Spleen (tissue), 11 donors: ENCODE data around the gene ITIH4. TPM values are rescaled to one million over a fixed set of nuclear protein-coding genes. Genes with fewer than 3 reads are reported as not detected.

Source experiments
- DNase-seq: peaks from one replicate; pipeline ENCODE4 v3.0.0-alpha.2; 2020
- H3K27ac ChIP-seq, 8 donors: fragments of 200-600 bp; sonication (generic) in 7 of 8; 1 replicate in 4 of 8; 2 replicates in 4 of 8; pipeline versions ENCODE4 v1.5.0 to v1.8.0; 2016 to 2021; ENCODE audit warnings: inconsistent platforms in 4 of 8, mild to moderate bottlenecking in 4 of 8, moderate library complexity in 1 of 8
- H3K27me3 ChIP-seq, 7 donors: fragments of 200-600 bp; sonication (generic) in 6 of 7; replicated peaks in 1 of 7; 1 replicate in 4 of 7; 2 replicates in 3 of 7; pipeline versions ENCODE4 v1.5.0 to v1.8.0; 2016 to 2021; ENCODE audit warnings: inconsistent platforms in 3 of 7, mild to moderate bottlenecking in 1 of 7
- H3K36me3 ChIP-seq, 6 donors: fragments of 200-600 bp; sonication (generic) in 5 of 6; 1 replicate in 4 of 6; 2 replicates in 2 of 6; pipeline versions ENCODE4 v1.5.0 to v1.8.0; 2016 to 2021; ENCODE audit warnings: inconsistent platforms in 2 of 6
- H3K4me1 ChIP-seq, 6 donors: fragments of 200-600 bp; sonication (generic) in 5 of 6; 1 replicate in 3 of 6; 2 replicates in 3 of 6; pipeline versions ENCODE4 v1.5.0 to v1.8.0; 2016 to 2021; ENCODE audit warnings: inconsistent platforms in 3 of 6
- H3K4me3 ChIP-seq, 8 donors: fragments of 200-600 bp; sonication (generic) in 7 of 8; 1 replicate in 4 of 8; 2 replicates in 4 of 8; pipeline versions ENCODE4 v1.5.0 to v1.8.0; 2016 to 2021; ENCODE audit warnings: inconsistent platforms in 4 of 8, mild to moderate bottlenecking in 4 of 8, moderate library complexity in 2 of 8
- H3K9me3 ChIP-seq, 8 donors: fragments of 200-600 bp; sonication (generic) in 7 of 8; 1 replicate in 4 of 8; 2 replicates in 4 of 8; pipeline versions ENCODE4 v1.5.0 to v1.8.0; 2016 to 2021; ENCODE audit warnings: inconsistent platforms in 4 of 8
- CTCF ChIP-seq, 11 experiments: fragments of 200-600 bp in 7 of 11; fragments of 450-650 bp in 4 of 11; sonication (generic) in 4 of 11; IDR thresholded peaks in 8 of 11; conservative IDR thresholded peaks in 3 of 11; 1 replicate in 7 of 11; 2 replicates in 4 of 11; pipeline versions ENCODE4 v1.4.0 to v1.8.0; 2016 to 2021; ENCODE audit warnings: antibody characterized with exemption in 11 of 11, inconsistent platforms in 4 of 11, mild to moderate bottlenecking in 1 of 11
- POLR2A ChIP-seq, 3 donors: fragments of 450-650 bp; IDR thresholded peaks; one replicate each; pipeline ENCODE4 v1.5.1; 2017; ENCODE audit warnings: antibody characterized with exemption in 3 of 3, mild to moderate bottlenecking in 1 of 3
- POLR2AphosphoS5 ChIP-seq, 3 donors: sonication (generic); formaldehyde crosslinking; IDR thresholded peaks; one replicate each; pipeline ENCODE4 v1.5.1; 2017; ENCODE audit warnings: antibody characterized with exemption in 3 of 3
- WGBS, 5 donors: extraction: QIAGEN DNeasy Blood & Tissue Kit in 3 of 5; methylation state at CpG; one replicate each; pipeline versions ENCODE4 v1.1.5 to v1.1.7; 2013 to 2018; 5-methylcytosine and 5-hydroxymethylcytosine counted together
- intact Hi-C: fragments of 100-400 bp; cut with DNase I; formaldehyde crosslinking; loops from one replicate; pipeline ENCODE4 v1.15.0; 2023; ENCODE audit warnings: low total_unique reads
- polyA plus RNA-seq, 3 donors: library from polyadenylated mRNA; stranded (reverse); fragments of 200-250 nt; gene quantifications; one replicate each; pipeline ENCODE4 v1.2.1, GENCODE V29; 2013
- total RNA-seq, 7 donors: library from RNA; depleted of rRNA in 3 of 7; stranded (reverse); fragments of >200 nt in 3 of 7; fragmentation: NEBNext Ultra II Directional in 4 of 7; extraction: Animal tissue kit (Norgen Biotek cat#: 25700) in 4 of 7; gene quantifications; one replicate each; pipeline versions ENCODE4 v1.1.0 to v1.2.1, GENCODE V29; 2016 to 2021
- donor health status: healthy with polysubstance abuse.
- donor health status: DM: no; HTN: no; CAD: no; lungs with moderate emphysema.
- donor health status: DM: no; HTN: no; CAD: no.
- donor health status: Bipolar disorder and iron deficiency.
- donor health status: healthy.
- donor health status: DM: no; HTN: no; CAD: no.
- donor health status: DM: yes; HTN: yes; CAD: no.

ITIH4 gene
- total and polyA plus RNA-seq, 10 donors, result 9.9 to 54.2 (median 21.6) TPM

GRCh38 chr3:52857133-52857532 lies 26.7 kb upstream of the ITIH4 start:
- intact Hi-C loops, result no loop called here
- Histone ChIP-seq H3K27ac (no peak overlapping the region), H3K4me1 (no peaks in the 10 kb centered on the region), H3K36me3 (peaks cover 0 to 72% (median 14%) of the 10 kb centered on the region in 6 donors), H3K27me3 (no peaks in the 10 kb centered on the region), H3K4me3 (no peak overlapping the region), H3K9me3 (no peaks in the 10 kb centered on the region)
- TF ChIP-seq POLR2AphosphoS5 (IDR thresholded peaks at IDR 0.05) (no peak), POLR2A (IDR thresholded peaks at IDR 0.05) (no peak), CTCF (IDR thresholded peaks at IDR 0.05 in 8 of 11, conservative IDR thresholded peaks at IDR 0.05 in 3 of 11) (no peak)
- DNase-seq, result peak; percentile 1
- WGBS, 5 donors, result 88 to 94% (median 90%) methylated on average over 3 of the region's 3 CpGs

GRCh38 chr3:52856666-52857065 lies 26.2 kb upstream of the ITIH4 start:
- Histone ChIP-seq H3K4me1 (no peaks in the 10 kb centered on the region), H3K4me3 (no peak overlapping the region), H3K27me3 (no peaks in the 10 kb centered on the region), H3K27ac (no peak overlapping the region), H3K9me3 (no peaks in the 10 kb centered on the region), H3K36me3 (peaks cover 0 to 74% (median 19%) of the 10 kb centered on the region in 6 donors)
- TF ChIP-seq POLR2A (IDR thresholded peaks at IDR 0.05) (no peak), POLR2AphosphoS5 (IDR thresholded peaks at IDR 0.05) (no peak), CTCF (IDR thresholded peaks at IDR 0.05 in 8 of 11, conservative IDR thresholded peaks at IDR 0.05 in 3 of 11) (no peak)
- WGBS, 5 donors, result 76 to 85% (median 80%) methylated on average over 5 of the region's 5 CpGs
- intact Hi-C loops, result no loop called here
- DNase-seq, result no peak

GRCh38 chr3:52854013-52854412 lies 23.5 kb upstream of the ITIH4 start:
- WGBS, 5 donors, result 92 to 100% (median 97%) methylated on average over 2 of the region's 2 CpGs

GRCh38 chr3:52852419-52852818 lies 21.9 kb upstream of the ITIH4 start:
- H3K27me3 ChIP-seq, result no peaks in the 10 kb centered on the region
- WGBS, 5 donors, result 52 to 76% (median 63%) methylated on average over 2 of the region's 2 CpGs
- no peaks in the 10 kb centered on the region for H3K4me1 ChIP-seq
- H3K9me3 ChIP-seq, result no peaks in the 10 kb centered on the region
- intact Hi-C loops, result no loop called here
- peak; percentile 5 for DNase-seq
- H3K4me3 ChIP-seq, result no peak overlapping the region
- no peak overlapping the region for H3K27ac ChIP-seq
- TF ChIP-seq POLR2AphosphoS5 (IDR thresholded peaks at IDR 0.05), result no peak
- no peak for TF ChIP-seq POLR2A (IDR thresholded peaks at IDR 0.05)
- no peak for TF ChIP-seq CTCF (IDR thresholded peaks at IDR 0.05 in 8 of 11, conservative IDR thresholded peaks at IDR 0.05 in 3 of 11)
- H3K36me3 ChIP-seq, result peaks cover 0 to 98% (median 54%) of the 10 kb centered on the region in 6 donors

More at GRCh38 chr3:52854013-52854412, 23.5 kb upstream of the ITIH4 start:
- no peaks in the 10 kb centered on the region for H3K9me3 ChIP-seq
- H3K27ac ChIP-seq, result no peak overlapping the region
- intact Hi-C loops, result no loop called here
- TF ChIP-seq POLR2A (IDR thresholded peaks at IDR 0.05) (no peak), POLR2AphosphoS5 (IDR thresholded peaks at IDR 0.05) (no peak), CTCF (IDR thresholded peaks at IDR 0.05 in 8 of 11, conservative IDR thresholded peaks at IDR 0.05 in 3 of 11) (no peak)
- no peaks in the 10 kb centered on the region for H3K4me1 ChIP-seq
- peaks cover 0 to 85% (median 40%) of the 10 kb centered on the region in 6 donors for H3K36me3 ChIP-seq
- H3K4me3 ChIP-seq, result no peak overlapping the region
- no peaks in the 10 kb centered on the region for H3K27me3 ChIP-seq
- no peak for DNase-seq
